Breast epithelium (tissue), 3 donors: ENCODE results near the gene AMMECR1.

Experiments used
- CTCF ChIP-seq, 3 donors: fragments of 450-650 bp; IDR thresholded peaks; one replicate each; pipeline ENCODE4 v1.5.1; 2016 to 2017; ENCODE audit warnings: antibody characterized with exemption in 3 of 3, mild to moderate bottlenecking in 3 of 3, moderate library complexity in 3 of 3
- POLR2AphosphoS5 ChIP-seq, 3 donors: sonication (generic); formaldehyde crosslinking; IDR thresholded peaks; one replicate each; pipeline ENCODE4 v1.6.1; 2017; ENCODE audit warnings: antibody characterized with exemption in 3 of 3

GRCh38 chrX:110281377-110281776 is 36.5 kb downstream of the AMMECR1 start:
- no peak for TF ChIP-seq CTCF (IDR thresholded peaks at IDR 0.05)
- no peak for TF ChIP-seq POLR2AphosphoS5 (IDR thresholded peaks at IDR 0.05)
